ENCODE measurements around the gene GDPD5.

The GDPD5 gene

DNA sequence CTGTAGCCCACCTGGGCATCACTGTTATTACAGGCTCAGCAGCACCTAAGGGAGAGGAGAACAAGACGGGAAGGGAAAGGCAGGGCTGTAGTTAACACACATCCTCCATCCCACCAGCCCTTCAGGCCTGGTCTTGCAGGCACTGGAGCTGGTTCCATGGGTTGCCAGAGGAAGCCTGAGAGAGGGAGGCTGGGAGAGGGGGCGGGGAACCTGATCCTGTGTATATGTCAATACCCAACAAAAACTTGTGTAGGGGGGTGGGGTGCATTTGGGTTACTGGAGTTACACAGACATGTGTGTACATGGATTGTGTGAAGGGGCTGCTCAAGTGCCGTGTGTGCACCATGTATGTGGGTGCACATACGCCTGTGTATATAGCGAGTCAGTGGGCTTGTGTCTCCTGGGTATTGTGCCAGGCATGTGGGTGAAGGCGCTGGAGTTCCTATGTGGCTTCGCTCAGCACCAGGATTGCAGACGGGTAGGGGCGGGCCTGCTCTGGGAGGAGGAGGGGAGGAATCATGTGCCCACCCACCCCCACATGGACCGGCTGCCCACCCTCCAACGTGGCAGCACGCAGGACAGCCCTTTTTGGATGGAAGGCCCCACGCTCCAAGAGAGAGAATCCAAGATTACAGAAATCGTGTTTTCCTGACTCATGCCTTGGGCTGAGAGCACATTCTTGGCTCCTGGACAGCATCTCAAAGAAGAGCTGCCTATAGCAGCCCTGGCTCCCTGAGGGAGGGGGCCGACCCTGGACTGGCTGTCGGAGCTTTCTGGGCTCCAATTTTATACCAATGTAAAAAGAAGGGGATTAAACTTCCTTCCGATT is 32.1 kb upstream of the GDPD5 start:
- no peak for DNase-seq

DNA sequence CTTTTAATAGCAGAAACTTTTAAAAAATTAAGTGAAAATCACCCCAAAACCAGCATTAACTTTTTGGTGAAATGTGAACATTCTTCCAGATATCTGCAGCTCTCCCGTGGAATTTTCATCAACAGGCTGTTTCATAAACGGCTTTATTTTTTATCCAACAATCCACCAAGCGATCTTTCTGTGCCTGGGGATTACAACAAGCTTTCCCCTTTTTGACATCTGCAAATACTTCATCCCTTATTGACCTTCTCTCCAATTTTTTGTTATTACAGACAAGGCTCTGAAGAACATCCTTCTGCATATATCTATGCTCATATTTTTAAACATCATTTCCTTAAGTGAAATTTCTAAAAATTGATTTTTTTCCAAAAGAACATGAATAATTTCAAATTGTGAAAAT is 30.5 kb upstream of the GDPD5 start:
- DNase-seq = no peak

DNA sequence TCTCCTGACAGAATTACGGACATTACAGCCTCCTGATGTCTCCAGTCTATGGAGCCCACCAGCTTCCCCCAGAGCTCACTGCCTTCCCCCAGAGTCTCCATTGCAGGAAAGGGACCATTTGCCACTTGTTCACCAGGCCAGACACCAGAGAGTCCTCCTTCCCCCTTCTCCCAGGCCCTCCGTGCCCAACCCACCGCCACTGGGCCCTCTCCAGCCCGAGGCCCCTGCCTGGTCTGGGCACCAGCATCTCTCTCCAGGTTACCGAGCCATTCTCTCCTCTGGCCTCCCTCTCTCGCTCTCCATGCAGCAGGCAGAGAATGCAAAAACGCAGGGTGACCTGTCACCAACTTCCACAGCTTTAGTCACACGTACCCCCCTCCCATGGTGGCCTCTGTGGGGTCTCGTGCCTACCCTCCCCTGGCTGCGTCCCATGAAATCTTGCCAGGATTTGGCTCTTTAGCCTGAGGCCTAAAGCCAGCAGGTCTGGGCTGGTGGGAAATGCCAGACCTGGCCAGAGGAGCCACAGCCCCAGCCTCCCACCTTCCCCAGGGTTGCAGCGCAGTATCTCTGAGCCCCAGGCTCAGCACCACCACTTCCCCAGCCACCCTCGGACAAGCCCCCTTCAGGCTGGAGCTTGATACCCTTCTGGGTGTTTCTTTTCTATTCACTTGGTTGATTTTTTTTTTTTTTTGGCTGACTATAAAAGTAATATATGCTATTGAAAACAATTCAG is 29.5 kb upstream of the GDPD5 start:
- DNase-seq = no peak

DNA sequence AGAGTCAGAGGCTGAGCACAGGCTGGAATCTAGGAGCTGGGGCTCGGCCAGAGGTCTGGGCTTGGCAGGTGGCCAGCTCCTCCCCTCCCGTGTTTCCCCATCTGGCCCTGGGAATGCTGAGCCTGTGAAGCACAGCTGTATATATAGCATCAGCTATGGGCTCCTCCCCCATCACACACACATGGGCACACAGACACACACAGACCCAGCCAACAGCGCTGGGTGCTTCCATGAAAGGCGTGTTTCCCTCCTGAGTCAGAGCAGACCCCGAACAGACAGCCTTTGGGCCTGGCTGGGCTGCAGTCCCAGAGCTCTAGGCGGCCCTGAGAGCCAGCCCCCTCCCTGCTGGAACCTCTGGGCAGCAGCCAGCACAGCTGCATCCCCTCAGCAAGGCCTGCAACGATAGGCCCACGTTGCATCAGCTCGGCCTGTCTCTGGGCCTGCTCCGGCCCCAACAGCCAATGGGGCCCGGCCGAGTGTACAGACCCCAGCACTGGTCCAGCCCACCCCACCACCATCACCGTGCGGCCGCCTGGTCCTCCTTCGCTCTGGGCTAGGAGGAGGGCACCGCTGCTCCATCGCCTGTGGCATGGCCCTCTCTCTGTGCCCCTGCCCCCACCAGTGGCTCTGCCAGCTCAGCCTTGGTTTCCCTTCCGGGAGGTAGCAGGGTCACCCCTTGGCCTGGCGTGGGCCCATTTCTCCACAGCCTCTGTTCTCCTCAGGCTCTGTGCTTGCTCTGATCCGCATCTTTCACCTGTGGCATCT is 28.7 kb upstream of the GDPD5 start:
- no peak for DNase-seq

DNA sequence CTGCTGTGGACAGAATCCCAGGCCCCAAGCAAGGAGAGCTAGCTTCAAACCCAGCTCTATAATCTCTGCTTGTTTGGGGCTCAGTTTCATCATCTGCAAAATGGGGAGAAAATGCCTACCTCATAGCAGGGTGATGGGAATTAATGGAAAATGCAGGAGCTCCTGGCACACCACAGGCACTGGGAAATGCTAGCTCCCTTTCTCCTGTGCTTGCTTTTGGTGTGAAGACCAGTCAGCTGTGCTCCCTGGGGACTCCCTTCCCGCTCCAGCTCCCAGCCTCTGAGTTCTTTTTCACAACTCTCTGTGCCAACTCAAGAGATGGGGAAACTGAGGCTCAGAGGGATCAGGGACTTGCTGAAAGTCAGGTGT is 28.1 kb upstream of the GDPD5 start:
- DNase-seq = no peak

DNA sequence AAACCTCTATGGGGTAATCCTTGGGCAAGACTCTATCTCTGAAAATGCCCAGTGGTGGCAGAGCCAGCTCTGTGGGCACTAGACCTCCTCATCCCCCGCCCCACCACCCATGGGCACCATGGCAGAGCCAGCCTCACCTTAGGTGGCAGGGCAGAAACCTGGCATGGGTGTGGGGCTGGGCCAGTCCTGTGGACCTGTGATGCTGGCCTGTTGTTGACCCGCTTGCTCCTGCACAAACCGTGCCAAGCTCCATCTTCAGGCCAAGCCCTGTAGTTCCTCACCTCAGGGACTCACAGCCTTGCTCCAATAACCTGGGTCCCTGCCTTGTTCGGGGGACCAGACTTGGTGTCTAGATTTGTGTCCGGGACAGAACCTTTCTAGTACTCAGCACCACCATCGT is 27.4 kb upstream of the GDPD5 start:
- no peak for DNase-seq

DNA sequence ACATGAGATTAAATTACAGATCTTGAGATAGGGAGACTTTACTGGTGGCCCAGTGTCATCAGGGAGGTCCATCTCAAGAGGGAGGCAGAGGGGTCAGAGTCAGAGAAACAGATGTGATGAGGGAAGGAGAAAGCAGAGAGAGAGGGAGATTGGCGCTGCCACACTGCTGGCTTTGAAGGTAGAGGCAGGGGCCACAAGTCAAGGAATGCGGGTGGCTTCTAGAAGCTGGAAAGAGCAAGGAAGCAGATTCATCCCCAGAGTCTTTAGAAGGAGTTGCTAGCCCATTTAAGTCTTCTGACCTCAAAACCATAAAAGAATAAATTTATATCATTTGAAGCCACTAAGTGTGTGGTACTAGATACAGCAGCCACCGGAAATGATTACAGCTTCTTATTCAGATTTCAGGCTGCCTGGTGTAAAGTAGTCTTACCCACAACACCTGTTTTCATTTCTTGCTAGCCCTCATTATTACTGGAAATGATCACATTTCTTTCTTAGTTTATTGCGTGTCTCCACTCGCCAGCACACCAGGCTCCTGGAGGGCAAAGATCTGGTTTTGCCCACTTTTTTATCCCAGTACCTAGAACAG is 23.7 kb upstream of the GDPD5 start:
- no peak for DNase-seq

DNA sequence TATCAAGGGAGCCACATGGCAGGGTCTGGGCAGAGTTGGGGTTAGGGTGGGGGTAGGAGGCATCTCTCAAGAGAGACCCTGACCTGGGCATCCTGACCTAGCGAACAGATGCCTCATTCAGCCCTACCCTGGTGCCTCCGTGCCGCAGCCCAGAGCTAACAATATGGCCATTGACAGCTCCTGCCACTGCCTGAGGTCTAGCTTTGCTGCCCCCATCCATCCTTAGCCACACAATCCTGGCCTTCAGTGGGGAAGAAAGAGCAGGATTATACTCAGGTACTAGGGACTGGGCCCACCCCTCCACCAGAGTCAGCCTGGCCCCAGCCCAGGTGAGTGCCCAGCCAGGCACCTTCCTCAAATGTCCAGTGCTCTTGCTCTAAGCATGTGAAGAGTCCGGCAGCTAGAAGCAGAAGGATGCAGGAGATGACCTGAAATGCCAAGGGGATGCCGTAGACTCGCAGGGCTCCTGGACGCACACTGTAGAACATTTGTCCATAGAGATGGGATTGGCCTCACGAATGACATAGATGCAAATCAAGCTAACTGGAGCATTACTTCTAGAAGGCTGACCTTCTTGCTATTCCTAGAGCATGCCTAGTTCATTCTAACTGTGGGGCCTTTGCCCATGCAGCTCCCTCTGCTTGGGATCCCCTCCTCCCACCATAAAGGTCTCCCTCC is 23.0 kb upstream of the GDPD5 start:
- DNase-seq = no peak

DNA sequence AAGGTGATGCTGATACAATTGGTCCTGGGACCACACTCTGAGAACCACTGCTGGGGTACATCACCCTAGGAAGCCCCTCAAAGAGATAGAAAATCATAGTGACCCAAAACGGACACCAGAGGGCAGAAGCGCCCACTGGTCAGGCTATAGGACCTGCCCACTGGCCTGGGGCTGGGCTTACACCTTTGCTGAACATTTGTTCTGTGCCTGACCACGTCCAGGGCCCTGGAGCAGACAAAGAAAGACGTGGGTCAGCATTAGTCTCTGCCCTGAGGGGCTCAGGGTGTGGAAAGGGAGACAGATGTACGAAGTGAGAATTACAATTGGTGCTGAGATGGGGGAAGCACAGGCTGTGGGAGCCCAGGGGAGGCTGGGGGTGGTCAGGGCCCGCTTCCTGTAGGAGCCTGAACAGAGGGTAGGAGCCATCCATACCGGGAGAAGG is 21.9 kb upstream of the GDPD5 start:
- peak; percentile 77 for DNase-seq

DNA sequence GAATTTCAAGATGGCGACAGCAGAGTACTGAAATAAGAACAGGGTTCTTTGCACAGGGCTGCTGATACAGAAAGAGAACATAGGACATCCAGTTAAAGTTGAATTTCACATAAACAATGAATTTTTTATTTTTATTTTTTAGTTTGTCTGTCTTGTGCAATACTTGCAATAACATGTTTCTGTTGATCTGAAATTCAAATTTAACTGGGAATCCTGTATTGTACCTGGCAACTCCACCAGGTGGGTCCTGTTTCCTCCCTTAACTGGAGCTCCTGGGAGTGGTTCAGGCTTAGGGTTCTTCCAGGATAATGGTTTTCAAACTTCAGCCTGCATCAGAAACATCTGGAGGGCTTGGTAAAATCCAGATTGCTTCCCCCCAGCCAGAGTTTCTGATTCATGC is 21.4 kb upstream of the GDPD5 start:
- DNase-seq = no peak

DNA sequence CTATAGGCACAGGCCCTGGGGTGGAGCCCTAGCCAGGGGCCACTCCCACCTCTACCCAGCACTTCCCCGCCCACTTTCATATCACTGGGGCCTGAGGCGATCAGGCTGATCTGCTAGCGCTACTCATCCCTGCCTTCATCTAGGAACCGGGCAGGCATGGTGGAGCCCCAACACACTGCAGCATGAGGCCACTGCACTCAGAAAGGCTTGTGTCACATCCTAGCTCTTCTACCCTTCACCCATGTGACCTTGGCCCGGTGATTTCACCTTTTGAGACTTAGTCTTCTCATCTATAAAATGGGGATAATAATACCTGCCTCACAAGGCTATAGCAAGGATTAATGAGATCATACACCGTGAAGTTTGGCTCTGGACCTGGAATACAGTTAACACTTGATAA is 18.1 kb upstream of the GDPD5 start:
- DNase-seq = peak; percentile 93

DNA sequence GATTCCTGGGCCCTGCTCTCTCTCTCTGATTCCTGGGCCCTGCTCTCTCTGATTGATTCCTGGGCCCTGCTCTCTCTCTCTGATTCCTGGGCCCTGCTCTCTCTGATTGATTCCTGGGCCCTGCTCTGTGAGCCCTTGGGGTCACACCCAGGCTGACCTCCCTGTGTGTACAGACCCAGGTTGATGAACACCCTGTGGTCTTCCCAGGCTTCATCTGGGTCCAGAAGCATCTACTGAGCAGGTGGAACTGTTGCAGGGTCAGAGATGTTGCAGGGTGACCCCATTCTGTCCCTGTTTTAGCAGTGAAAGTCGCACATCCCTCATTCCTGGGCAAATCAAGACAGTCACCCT is 16.3 kb upstream of the GDPD5 start:
- no peak for DNase-seq

DNA sequence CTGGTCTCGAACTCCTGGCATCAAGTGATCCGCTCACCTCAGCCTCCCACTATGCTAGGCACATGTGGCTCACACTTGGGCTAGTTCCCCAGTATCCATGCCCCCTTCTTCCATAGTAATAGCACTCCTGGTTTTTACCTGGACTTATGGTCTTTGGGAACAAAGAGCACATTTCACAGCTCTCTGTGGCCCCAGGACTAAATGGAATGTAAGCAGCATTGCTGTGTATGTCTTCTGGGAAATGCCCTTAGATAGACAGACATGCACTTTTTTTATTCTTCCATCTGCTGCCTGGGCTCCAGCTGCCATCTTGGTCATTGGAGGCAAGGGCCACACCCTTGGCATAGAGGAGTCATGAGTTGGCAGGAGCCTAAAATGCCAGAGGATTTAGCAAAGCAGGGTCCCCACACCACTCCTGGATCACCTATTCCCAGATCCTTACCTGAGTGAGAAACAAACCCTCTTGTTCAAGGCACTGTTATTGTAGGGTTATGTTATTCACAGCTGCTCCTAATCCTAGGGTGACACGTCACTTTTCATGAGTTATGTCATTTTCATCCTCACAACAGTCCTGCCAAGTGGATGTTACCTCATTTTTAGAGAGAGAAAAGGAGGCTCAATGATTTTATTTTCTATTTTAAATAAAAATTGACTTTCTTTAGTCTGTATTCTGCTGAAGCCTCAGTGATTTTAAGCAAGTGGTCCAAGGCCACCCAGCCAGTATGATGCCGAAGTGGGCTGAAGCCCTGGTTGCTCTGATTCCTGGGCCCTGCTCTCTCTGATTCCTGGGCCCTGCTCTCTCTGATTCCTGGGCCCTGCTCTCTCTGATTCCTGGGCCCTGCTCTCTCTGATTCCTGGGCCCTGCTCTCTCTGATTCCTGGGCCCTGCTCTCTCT is 15.7 kb upstream of the GDPD5 start:
- DNase-seq = no peak

DNA sequence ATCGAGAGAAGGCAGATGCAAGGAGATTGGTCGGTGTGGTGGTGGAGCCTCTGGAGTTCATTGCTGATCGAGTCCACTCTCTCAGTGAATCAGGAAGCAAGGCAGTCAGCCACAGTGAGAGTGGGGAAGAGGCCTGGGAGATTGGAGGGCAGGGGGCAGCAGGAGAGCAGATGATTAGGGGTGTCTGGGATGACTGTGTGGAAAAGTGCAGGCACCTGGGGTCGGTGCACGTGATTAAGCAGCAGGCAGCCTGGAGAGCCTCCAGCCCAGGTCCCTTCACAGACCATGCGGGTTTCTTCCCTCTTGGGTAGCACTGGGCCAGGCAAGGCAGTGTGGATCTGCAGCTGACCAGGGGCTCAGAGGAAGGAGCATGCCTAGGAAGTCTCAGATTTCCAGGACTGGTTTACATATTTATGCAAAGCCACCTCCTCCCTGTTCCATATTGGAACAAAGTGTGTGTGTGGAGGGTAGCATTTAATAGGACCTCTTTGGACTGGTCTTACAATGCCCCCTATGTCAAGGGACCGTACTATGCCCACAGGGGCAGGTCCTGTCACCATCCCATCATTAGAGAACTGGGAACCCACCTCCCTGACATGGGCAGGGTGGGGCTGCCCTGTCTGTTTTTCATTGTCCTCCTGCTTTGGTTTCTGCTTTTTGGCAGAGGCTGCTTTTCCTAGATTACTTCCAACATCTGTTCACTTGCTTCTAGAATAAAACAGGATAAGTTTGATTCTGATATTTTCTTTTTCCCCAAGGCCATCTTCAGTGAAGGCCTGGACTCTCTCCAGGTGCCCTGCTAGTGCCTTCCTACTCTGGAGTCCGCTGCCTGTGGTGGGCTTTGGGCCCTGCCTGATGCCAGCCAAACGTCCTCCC is 14.0 kb upstream of the GDPD5 start:
- no peak for DNase-seq

DNA sequence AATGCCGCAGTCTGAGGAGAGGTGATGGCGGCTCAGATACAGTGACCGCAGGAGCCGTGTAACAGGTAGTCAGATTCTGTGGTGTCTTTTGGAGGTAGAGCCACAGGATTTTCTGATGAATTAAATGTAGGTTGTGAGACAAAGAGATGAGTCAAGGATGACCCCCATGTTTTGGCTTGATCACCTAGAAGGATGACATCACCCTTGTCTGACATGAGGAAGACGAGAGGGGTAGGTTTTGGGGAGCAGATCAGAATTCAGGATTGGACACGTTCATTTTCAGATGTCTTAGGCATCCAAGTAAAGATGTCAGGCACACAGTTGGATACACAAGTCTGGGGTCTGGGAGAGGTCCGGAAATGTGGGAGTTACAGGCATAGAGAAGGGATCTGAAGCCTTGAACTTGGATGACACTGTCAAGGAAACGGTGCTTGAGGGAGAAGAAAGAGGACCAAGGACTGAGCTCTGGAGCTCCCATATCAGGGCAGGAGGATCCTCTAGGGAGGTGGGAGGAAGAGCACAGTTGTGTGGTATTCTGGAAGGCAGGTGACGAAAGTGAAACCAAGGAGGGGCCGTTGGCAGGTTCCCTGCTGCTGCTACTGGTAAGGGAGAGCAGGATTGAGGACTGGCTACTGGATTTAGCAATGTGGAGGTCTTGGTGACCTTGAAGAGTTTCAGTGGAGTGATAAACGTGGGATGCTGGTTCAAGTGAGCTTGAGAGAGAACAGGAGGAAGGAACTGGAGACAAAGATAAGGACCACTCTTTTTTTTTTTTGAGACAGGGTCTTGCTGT is 12.6 kb upstream of the GDPD5 start:
- no peak for DNase-seq

DNA sequence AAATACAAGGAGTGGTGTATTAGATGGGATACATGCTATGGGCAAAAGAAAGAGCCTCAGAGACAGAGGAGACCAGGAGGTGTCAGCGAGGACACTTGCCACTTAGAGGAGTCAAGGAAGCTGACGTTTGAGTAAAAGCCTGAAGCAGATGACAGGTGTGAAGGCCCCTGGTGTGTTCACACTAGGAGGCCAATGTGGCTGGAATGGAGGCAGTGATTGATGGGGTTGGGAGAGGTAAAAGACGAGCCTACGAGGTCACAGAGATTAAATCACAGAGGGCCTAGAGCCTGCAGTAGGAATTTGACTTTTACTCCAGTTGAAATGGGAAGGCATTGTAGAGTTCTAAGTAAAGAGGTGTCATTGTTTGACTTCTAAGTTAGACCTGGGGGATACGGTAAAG is 12.0 kb upstream of the GDPD5 start:
- no peak for DNase-seq

DNA sequence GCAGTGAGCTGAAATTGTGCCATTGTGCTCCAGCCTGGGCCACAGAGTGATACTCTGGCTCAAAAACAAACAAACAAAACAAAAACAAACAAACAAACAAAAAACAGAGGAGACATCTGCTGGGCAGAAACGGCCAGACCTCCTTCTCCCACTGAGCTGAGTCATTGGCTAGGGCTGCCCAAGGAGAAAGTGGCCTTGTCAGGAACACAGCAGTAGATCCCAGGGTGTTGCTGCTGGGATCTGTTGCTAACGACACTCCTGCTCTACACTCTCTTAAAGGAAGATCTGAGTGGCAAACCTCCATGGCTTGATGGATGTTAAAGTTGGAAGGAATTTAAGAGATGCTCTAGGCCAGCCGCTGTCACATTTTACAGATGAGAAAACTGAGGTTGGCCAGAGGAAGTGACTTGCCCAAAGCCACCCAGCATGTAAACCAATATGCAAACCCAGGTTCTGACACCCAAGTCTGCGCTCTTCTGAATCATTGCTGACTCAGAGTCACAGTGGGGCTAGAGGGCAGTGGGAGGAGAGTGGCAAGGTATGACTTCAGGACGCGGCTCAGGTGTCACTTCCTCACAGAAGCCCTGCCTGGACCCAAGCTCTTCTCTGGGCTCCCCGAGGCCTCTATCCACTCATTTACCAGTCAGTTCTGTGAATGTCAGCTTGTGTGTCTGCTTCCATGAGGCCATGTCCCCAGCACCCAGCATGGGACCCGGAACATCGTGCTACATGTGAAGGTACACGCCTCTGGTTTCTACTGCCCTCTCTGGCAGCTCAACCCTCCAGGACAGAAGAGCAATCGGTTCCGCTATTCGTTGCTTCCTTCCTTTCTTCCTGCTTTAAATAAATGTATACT is 11.3 kb upstream of the GDPD5 start:
- peak; percentile 70 for DNase-seq

DNA sequence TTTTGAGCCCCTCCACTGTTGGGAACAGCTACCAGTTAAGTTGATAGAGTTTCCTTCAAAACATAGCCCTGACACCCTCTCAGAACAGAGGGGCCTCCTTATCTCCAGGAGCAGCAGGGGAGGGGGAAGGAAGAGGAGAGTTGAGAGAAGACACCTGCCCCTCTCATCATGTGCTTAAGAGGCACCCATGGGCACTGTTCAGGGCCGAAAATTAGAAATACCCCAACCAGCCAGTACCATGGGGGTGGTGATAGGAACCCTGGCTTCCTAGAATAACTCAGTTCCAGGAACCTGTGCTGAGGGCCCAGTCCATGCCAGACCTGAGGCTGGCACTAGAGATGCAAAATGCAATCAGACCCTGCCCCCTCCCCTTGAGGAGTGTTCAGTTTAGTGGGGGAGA is 9.3 kb upstream of the GDPD5 start:
- DNase-seq = peak; percentile 97
